Mucosa of rectum (tissue), 2 donors: ENCODE data around the gene TGFBR3.
"Not testable (repeated sequence)": the region's sequence is repeated elsewhere in the genome, so short reads cannot be mapped to it uniquely, and the experiment has no call there.

Experiments used
- H3K27ac ChIP-seq, 2 donors: one replicate each; pipeline ENCODE4 v1.7.0; 2013; ENCODE audit warnings: inconsistent platforms in 2 of 2, low read depth in 2 of 2, low read length in 2 of 2
- H3K27me3 ChIP-seq, 2 donors: one replicate each; pipeline ENCODE4 v1.7.0; 2013; ENCODE audit warnings: low read length in 2 of 2; ENCODE audit not compliant: control insufficient read depth in 2 of 2, insufficient read depth in 2 of 2
- H3K36me3 ChIP-seq, 2 donors: one replicate each; pipeline ENCODE4 v1.7.0; 2013; ENCODE audit warnings: low read length in 2 of 2; ENCODE audit not compliant: control insufficient read depth in 2 of 2, insufficient read depth in 2 of 2
- H3K4me1 ChIP-seq, 2 donors: one replicate each; pipeline ENCODE4 v1.7.0; 2013; ENCODE audit warnings: low read length in 2 of 2, mild to moderate bottlenecking in 1 of 2; ENCODE audit not compliant: control insufficient read depth in 2 of 2, insufficient read depth in 2 of 2
- H3K4me3 ChIP-seq, 2 donors: one replicate each; pipeline ENCODE4 v1.7.0; 2013; ENCODE audit warnings: low read length in 2 of 2
- H3K9ac ChIP-seq, 2 donors: one replicate each; pipeline ENCODE4 v1.7.0; 2013; ENCODE audit warnings: low read length in 2 of 2, low read depth in 1 of 2, mild to moderate bottlenecking in 1 of 2
- H3K9me3 ChIP-seq, 2 donors: one replicate each; pipeline ENCODE4 v1.7.0; 2013; ENCODE audit warnings: low read length in 2 of 2; ENCODE audit not compliant: control insufficient read depth in 2 of 2
- donor health status: healthy.
- donor health status: Normal muscosa, but diverticular disease.

The TGFBR3 gene

DNA sequence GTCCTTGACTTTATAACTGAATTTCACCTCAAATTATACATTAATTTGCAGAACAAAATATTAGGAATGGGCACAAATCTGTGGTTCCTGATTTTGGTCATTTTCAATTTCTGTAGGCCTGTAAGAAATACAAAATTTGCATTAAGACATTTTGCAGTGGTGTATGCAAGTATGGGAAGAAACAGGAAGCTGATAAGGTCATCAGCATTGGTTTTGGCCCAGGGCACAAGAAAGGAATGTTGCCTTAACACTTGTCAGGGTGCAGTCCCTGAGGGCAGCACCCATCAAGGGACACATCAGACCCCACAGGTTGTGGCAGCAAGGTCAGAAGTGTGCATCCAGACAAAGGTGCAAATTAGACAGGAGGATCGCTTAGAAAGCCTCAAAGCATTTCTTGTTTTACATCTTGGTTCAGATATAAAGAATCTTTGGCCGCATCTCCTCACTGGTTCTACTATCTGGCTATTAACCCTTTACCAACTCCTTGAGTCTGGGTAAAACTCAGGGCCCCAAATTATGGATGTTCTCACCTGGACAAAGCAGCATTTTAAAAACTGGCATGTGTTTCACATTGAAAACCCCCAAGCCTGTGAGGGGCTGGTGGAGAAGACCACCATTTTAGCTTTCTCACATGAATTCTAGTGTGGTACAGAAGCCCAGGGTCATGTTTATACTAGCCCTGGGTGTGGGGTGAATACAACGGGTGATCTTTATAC lies 202.9 kb downstream of the TGFBR3 start:
- Histone ChIP-seq H3K9me3 (no peaks in the 10 kb centered on the region), H3K4me1 (peaks cover 14 to 24% of the 10 kb centered on the region in 2 donors), H3K27ac (peak overlapping the region in 1 of 2 donors; percentile 43), H3K9ac (no peak overlapping the region), H3K4me3 (no peak overlapping the region), H3K27me3 (no peaks in the 10 kb centered on the region), H3K36me3 (no peaks in the 10 kb centered on the region)

GRCh38 chr1:91680556-91681155 lies 205.3 kb downstream of the TGFBR3 start:
- H3K36me3 ChIP-seq, result no peaks in the 10 kb centered on the region
- no peaks in the 10 kb centered on the region for H3K9me3 ChIP-seq
- no peak overlapping the region for H3K9ac ChIP-seq
- H3K4me1 ChIP-seq, result peaks cover 11 to 19% of the 10 kb centered on the region in 2 donors
- no peak overlapping the region for H3K27ac ChIP-seq
- no peaks in the 10 kb centered on the region for H3K27me3 ChIP-seq
- H3K4me3 ChIP-seq, result no peak overlapping the region

DNA sequence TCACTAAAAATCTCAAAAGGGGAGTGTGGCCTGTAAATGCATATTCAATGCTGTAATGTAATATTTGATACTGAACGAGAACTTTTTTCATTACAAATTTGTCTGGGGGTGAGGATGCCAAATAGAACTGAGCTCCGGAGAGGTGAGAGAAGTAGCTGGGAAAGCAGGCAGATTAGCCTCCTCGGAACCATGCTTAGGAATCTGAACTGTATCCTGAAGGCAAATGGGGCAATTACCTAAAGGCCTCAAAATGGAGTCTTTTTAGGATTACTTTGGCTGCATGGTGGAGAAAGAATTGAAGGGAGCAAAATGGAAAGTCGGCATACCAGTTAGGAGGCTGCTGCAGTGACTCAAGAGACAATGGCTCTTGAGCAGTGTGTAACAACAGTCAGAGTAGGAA lies 206.5 kb downstream of the TGFBR3 start:
- H3K4me3 ChIP-seq, result no peak overlapping the region
- no peaks in the 10 kb centered on the region for H3K9me3 ChIP-seq
- H3K36me3 ChIP-seq, result no peaks in the 10 kb centered on the region
- no peak overlapping the region for H3K9ac ChIP-seq
- no peak overlapping the region for H3K27ac ChIP-seq
- peaks cover 11 to 16% of the 10 kb centered on the region in 2 donors for H3K4me1 ChIP-seq
- no peaks in the 10 kb centered on the region for H3K27me3 ChIP-seq

DNA sequence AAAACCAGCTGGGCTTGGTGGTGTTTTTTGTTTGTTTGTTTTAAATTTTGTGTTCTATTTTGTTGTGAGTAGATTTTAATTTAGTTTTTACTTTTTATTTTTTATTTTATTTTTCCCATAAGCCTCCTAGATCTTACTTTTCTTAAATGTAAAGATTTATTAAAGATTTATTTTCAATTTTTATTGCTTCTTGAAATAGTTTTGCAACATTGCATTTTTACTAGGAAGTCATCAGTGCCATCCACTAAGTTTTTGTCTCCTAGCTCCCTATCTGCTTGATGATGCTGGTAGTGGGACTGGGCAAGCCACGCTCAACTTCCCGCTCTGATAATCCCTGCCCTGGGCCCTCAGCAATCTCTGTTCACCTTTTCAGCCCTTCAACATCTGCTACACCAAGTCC lies 209.9 kb downstream of the TGFBR3 start:
- Histone ChIP-seq H3K27ac (no peak overlapping the region), H3K36me3 (no peaks in the 10 kb centered on the region), H3K9me3 (no peaks in the 10 kb centered on the region), H3K27me3 (no peaks in the 10 kb centered on the region), H3K4me1 (no peaks in the 10 kb centered on the region), H3K4me3 (no peak overlapping the region), H3K9ac (no peak overlapping the region)

- H3K9me3 ChIP-seq, result no peaks in the 10 kb centered on the region
- no peak overlapping the region for H3K27ac ChIP-seq
- H3K4me1 ChIP-seq, result no peaks in the 10 kb centered on the region
- H3K4me3 ChIP-seq, result no peak overlapping the region
- no peaks in the 10 kb centered on the region for H3K27me3 ChIP-seq
- no peaks in the 10 kb centered on the region for H3K36me3 ChIP-seq
- H3K9ac ChIP-seq, result no peak overlapping the region
Measured at GRCh38 chr1:91674107-91674506, 211.8 kb downstream of the TGFBR3 start.

DNA sequence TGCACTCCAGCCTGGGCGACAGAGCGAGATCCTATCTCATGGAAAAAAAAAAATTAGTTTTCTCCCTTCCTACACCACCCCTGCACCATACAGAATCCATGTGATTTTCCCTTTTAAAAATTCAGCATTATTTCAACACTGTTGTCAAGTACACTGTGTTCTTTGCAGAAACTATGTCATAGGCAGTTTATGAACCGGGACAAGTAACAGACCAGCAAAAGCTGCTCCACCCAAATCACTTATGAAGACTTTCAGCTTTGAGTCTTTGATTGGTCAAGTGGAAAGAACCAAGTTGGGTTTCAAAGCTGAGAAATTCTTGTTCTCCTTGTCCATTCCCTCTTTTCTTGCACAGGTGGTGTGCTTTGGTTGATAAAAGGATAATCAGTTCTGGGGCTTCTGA lies 212.3 kb downstream of the TGFBR3 start:
- Histone ChIP-seq H3K9ac (no peak overlapping the region), H3K4me1 (no peaks in the 10 kb centered on the region), H3K4me3 (no peak overlapping the region), H3K27ac (no peak overlapping the region), H3K9me3 (no peaks in the 10 kb centered on the region), H3K36me3 (no peaks in the 10 kb centered on the region), H3K27me3 (no peaks in the 10 kb centered on the region)

- Histone ChIP-seq H3K27ac (no peak overlapping the region), H3K9me3 (no peaks in the 10 kb centered on the region), H3K36me3 (no peaks in the 10 kb centered on the region), H3K9ac (no peak overlapping the region), H3K27me3 (no peaks in the 10 kb centered on the region), H3K4me1 (no peaks in the 10 kb centered on the region), H3K4me3 (no peak overlapping the region)
Measured at GRCh38 chr1:91672601-91673161, 213.3 kb downstream of the TGFBR3 start.

- no peaks in the 10 kb centered on the region for H3K36me3 ChIP-seq
- no peaks in the 10 kb centered on the region for H3K9me3 ChIP-seq
- no peak overlapping the region for H3K4me3 ChIP-seq
- H3K4me1 ChIP-seq, result no peaks in the 10 kb centered on the region
- H3K9ac ChIP-seq, result no peak overlapping the region
- H3K27ac ChIP-seq, result no peak overlapping the region
- H3K27me3 ChIP-seq, result no peaks in the 10 kb centered on the region
Measured at GRCh38 chr1:91670781-91671180, 215.2 kb downstream of the TGFBR3 start.

GRCh38 chr1:91669584-91670350 lies 216.2 kb downstream of the TGFBR3 start:
- Histone ChIP-seq H3K9ac (no peak overlapping the region), H3K27me3 (no peaks in the 10 kb centered on the region), H3K9me3 (no peaks in the 10 kb centered on the region), H3K4me1 (no peaks in the 10 kb centered on the region), H3K4me3 (no peak overlapping the region), H3K36me3 (no peaks in the 10 kb centered on the region), H3K27ac (no peak overlapping the region)

DNA sequence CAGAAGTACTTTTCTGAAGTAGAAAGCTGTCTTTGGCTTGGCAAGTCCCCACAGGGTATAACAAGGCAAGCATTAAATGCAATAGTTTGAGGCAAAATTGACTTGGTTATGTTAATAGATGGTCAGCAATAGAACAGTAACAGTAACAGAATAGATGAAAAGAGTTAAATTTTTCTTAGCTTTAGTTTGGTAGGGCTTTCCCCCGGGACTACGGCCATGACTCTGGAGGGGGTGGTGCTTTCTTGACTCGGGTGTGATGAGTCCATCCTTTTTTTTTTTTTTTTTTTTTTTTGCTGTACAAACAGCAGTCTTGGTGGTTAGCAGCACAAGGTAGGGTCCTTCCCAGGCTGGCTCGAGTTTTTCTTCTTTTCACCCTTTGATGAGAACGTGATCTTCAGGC lies 219.3 kb downstream of the TGFBR3 start:
- H3K36me3 ChIP-seq, H3K9me3 ChIP-seq, H3K4me1 ChIP-seq, H3K9ac ChIP-seq, H3K27me3 ChIP-seq, H3K4me3 ChIP-seq, H3K27ac ChIP-seq: not testable (repeated sequence)
